Mononuclear cell (primary cell): ENCODE results near the gene SLC30A5. TPM values are rescaled to one million over a fixed set of nuclear protein-coding genes. Genes with fewer than 3 reads are reported as not detected.
"Not testable (repeated sequence)": the region's sequence is repeated elsewhere in the genome, so short reads cannot be mapped to it uniquely, and the experiment has no call there.

Experiments
- H3K27me3 ChIP-seq: 2 replicates; pipeline ENCODE4 v1.6.0; 2011; ENCODE audit warnings: low read length, control low read depth; ENCODE audit not compliant: insufficient read depth
- H3K4me1 ChIP-seq: 2 replicates; pipeline ENCODE4 v1.5.1; 2011; ENCODE audit warnings: mild to moderate bottlenecking, low read length, control low read depth; ENCODE audit not compliant: insufficient read depth
- H3K4me3 ChIP-seq: 2 replicates; pipeline ENCODE4 v1.5.1; 2011; ENCODE audit warnings: mild to moderate bottlenecking, low read length, moderate library complexity
- H3K9me3 ChIP-seq: 2 replicates; pipeline ENCODE4 v1.5.1; 2011; ENCODE audit warnings: low read depth, mild to moderate bottlenecking, control low read depth, low read length
- total RNA-seq: library from RNA; depleted of rRNA; stranded (reverse); fragments of >200 nt; gene quantifications from one replicate; pipeline ENCODE4 v1.2.3, GENCODE V29; 2012

SLC30A5 gene
- total RNA-seq, 1 donor = 21.1 TPM

GRCh38 chr5:69086206-69086605 lies 7.6 kb upstream of the SLC30A5 start:
- Histone ChIP-seq H3K27me3 (no peaks in the 10 kb centered on the region), H3K4me3 (no peak overlapping the region), H3K9me3 (no peaks in the 10 kb centered on the region), H3K4me1 (no peaks in the 10 kb centered on the region)

- not testable (repeated sequence) for H3K4me3 ChIP-seq, H3K4me1 ChIP-seq, H3K9me3 ChIP-seq, H3K27me3 ChIP-seq
Measured at GRCh38 chr5:69088006-69088405, 5.8 kb upstream of the SLC30A5 start.

GRCh38 chr5:69090158-69090557 lies 3.7 kb upstream of the SLC30A5 start:
- H3K4me1 ChIP-seq = peaks cover 12% of the 10 kb centered on the region
- no peaks in the 10 kb centered on the region for H3K27me3 ChIP-seq
- H3K4me3 ChIP-seq = no peak overlapping the region
- no peaks in the 10 kb centered on the region for H3K9me3 ChIP-seq

DNA sequence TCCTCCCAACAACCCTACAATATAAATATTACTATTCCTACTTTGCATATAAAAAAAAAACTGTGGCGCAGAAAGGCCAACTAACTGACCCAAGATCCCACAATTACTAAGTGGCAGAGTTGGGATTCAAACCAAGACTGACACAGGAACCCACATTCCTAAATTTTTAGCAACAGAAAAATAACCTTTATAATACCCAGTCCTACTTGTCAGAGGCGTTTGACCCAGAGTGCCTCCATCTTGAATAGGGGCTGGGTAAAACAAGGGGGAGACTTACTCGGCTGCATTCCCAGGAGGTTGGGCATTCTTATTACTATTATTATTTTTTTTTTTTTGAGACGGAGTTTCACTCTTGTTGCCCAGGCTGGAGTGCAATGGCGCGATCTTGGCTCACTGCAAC lies 2.0 kb upstream of the SLC30A5 start:
- Histone ChIP-seq H3K27me3 (no peaks in the 10 kb centered on the region), H3K4me1 (peaks cover 20% of the 10 kb centered on the region), H3K4me3 (no peak overlapping the region)

GRCh38 chr5:69092969-69093368 lies 845 bp upstream of the SLC30A5 start:
- Histone ChIP-seq H3K4me1 (peaks cover 20% of the 10 kb centered on the region), H3K9me3 (no peaks in the 10 kb centered on the region), H3K4me3 (no peak overlapping the region), H3K27me3 (no peaks in the 10 kb centered on the region)

More for the DNA sequence above, 2.0 kb upstream of the SLC30A5 start:
- H3K9me3 ChIP-seq = no peaks in the 10 kb centered on the region

DNA sequence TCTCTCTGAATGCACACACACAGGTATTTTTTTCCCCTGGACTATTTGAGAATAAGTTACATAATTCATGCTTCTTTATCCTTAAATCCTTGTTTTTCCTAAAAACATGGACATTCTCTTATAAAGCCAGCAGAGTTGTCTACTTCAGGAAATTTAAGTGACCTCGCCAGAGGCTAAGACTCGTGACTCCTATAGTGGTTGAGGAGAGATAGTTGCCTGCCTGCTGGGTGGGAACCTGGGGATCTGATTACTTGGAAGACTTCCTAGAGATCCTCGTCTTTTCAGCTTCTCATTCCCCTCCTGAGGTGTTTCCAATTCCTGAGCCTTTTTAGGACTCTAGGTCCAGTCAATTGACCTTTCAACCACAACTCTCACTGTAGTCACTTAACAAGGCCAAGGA lies 5.5 kb downstream of the SLC30A5 start:
- peaks cover 20% of the 10 kb centered on the region for H3K4me1 ChIP-seq
- H3K4me3 ChIP-seq = no peak overlapping the region
- H3K9me3 ChIP-seq = no peaks in the 10 kb centered on the region
- H3K27me3 ChIP-seq = no peaks in the 10 kb centered on the region

- no peaks in the 10 kb centered on the region for H3K27me3 ChIP-seq
- H3K9me3 ChIP-seq = no peaks in the 10 kb centered on the region
- no peak overlapping the region for H3K4me3 ChIP-seq
- H3K4me1 ChIP-seq = peaks cover 11% of the 10 kb centered on the region
Measured at GRCh38 chr5:69103521-69103920, 9.7 kb downstream of the SLC30A5 start.

- H3K27me3 ChIP-seq = no peaks in the 10 kb centered on the region
- no peak overlapping the region for H3K4me3 ChIP-seq
- no peaks in the 10 kb centered on the region for H3K9me3 ChIP-seq
- peaks cover 11% of the 10 kb centered on the region for H3K4me1 ChIP-seq
Measured at GRCh38 chr5:69105996-69106906, 12.4 kb downstream of the SLC30A5 start.

DNA sequence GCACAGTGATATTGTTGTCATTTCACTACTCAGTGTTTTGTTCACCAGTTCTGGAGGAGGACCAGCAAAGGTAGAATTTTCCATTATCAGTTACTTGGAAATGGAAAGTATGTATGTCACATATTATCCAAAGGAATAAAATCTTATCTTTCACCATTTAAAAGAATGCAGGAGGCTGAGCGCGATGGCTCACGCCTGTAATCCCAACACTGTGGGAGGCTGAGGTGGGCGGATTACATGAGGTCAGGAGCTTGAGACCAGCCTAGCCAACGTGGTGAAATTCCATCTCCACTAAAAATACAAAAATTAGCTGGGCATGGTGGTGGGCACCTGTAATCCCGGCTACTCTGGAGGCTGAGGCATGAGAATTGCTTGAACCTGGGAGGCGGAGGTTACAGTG lies 14.6 kb downstream of the SLC30A5 start:
- not testable (repeated sequence) for H3K27me3 ChIP-seq, H3K9me3 ChIP-seq, H3K4me3 ChIP-seq
- peaks cover 11% of the 10 kb centered on the region for H3K4me1 ChIP-seq

DNA sequence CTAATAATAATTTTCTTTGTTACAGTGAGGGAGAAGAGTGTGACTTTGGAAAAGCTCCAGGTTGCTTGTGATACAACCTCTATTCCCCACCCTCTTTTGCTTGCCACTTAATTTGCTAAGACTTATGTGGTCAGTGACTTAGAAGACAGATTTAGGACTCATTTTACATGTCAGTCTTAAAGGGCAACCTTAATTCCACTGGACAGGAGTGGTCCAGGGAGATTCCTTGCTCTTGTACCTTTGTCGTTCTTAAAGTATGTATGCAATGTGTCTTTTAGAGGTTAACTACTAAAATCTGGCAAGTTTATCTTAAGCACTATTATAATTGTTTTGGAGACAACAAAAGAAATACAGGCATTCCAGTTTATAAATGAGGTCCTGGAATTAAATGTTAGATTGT lies 20.0 kb downstream of the SLC30A5 start:
- H3K27me3 ChIP-seq = no peaks in the 10 kb centered on the region
- no peaks in the 10 kb centered on the region for H3K9me3 ChIP-seq
- H3K4me1 ChIP-seq = no peaks in the 10 kb centered on the region
- H3K4me3 ChIP-seq = no peak overlapping the region

GRCh38 chr5:69115526-69115925 lies 21.7 kb downstream of the SLC30A5 start:
- H3K4me3 ChIP-seq = no peak overlapping the region
- H3K9me3 ChIP-seq = no peaks in the 10 kb centered on the region
- no peaks in the 10 kb centered on the region for H3K27me3 ChIP-seq
- H3K4me1 ChIP-seq = no peaks in the 10 kb centered on the region

DNA sequence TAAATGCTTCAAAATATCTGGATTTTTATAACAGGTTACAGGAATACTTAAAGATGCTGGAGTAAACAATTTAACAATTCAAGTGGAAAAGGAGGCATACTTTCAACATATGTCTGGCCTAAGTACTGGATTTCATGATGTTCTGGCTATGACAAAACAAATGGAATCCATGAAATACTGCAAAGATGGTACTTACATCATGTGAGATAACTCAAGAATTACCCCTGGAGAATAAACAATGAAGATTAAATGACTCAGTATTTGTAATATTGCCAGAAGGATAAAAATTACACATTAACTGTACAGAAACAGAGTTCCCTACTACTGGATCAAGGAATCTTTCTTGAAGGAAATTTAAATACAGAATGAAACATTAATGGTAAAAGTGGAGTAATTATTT lies 35.6 kb downstream of the SLC30A5 start:
- H3K27me3 ChIP-seq = no peaks in the 10 kb centered on the region

GRCh38 chr5:69130241-69130640 lies 36.4 kb downstream of the SLC30A5 start:
- Histone ChIP-seq H3K9me3 (no peaks in the 10 kb centered on the region), H3K27me3 (no peaks in the 10 kb centered on the region), H3K4me3 (no peak overlapping the region), H3K4me1 (no peaks in the 10 kb centered on the region)

More for the DNA sequence above, 35.6 kb downstream of the SLC30A5 start:
- H3K9me3 ChIP-seq = no peaks in the 10 kb centered on the region
- no peaks in the 10 kb centered on the region for H3K4me1 ChIP-seq
- no peak overlapping the region for H3K4me3 ChIP-seq

DNA sequence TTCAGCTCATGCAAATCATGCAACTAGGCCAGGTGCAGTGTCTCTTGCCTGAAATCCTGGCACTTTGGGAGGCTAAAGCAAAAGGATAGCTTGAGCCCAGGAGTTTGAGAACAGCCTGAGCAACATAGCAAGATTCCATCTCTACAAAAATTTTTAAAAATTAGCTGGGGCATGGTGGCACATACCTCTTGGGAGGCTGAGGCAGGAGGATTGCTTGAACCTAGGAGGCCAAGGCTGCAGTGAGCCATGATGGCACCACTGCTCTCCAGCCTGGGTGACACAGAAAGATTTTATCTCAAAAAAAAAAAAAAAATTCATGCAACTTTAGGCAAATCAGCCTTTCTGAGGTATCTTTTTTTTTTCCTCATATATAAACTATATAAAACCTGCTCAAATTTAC lies 37.5 kb downstream of the SLC30A5 start:
- H3K4me3 ChIP-seq = no peak overlapping the region
- no peaks in the 10 kb centered on the region for H3K4me1 ChIP-seq
- no peaks in the 10 kb centered on the region for H3K27me3 ChIP-seq
- H3K9me3 ChIP-seq = no peaks in the 10 kb centered on the region

GRCh38 chr5:69134126-69134525 lies 40.3 kb downstream of the SLC30A5 start:
- Histone ChIP-seq H3K27me3 (no peaks in the 10 kb centered on the region), H3K9me3 (no peaks in the 10 kb centered on the region), H3K4me3 (no peak overlapping the region), H3K4me1 (no peaks in the 10 kb centered on the region)

DNA sequence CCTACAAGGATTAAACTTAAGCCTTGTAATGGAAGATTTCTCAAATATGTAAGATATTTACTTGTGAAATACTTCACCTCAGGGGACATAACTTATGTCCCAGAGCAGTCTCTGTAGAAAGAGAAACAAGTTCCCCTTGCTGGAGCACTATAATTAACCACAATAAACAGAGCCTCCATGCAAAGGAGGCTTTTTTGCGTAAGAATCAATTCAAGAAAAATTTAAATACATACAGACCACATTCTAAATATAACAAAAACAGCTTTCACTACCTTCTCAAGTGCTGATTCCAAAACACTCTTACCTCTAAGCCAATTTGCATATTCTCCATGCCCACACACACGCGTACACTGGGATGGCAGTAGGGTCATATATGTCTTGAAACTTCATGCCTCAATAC lies 42.5 kb downstream of the SLC30A5 start:
- Histone ChIP-seq H3K9me3 (no peaks in the 10 kb centered on the region), H3K27me3 (no peaks in the 10 kb centered on the region), H3K4me3 (no peak overlapping the region), H3K4me1 (no peaks in the 10 kb centered on the region)
